ENCODE data around the gene HDDC3.

DNA sequence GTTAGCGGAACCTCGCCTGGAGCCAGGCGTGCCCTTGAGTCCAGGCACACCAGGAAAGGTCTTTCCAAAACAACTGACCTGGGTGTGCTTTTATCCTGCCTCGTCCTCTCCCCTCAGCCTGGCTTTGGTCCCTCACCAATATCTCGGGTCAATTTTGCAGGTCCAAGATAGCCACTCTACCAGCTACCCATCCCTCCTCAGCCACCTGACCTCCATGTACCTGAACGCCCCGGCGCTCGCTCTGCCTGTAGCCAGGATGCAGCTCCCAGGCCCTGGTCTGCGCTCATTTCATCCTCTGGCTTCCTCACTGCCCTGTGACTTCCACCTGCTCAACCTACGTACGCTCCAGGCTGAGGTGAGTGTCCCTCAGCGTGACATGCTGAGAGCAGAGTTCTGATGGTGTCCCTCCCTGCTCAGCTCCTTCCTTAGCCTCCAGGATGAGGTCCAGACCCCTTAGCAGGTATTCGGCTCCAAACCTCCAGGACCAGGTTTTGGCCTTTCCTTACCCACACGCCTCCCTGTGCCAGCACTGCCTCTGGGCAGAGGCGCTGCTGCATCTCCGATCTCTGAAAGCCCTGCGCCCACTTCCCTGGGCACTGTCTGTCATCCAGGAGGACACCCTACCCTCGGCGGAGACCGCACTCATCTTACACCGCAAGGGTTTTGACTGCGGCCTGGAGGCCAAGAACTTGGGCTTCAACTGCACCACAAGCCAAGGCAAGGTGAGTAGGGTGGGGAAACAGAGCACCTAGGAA, 14.1 kb downstream of the HDDC3 start:
- no peak for TF ChIP-seq MTA2 (IDR thresholded peaks at IDR 0.05; ENCODE audit: low read depth)
- TF ChIP-seq POLR2A (conservative IDR thresholded peaks at IDR 0.05) = 0 out of 2 replicates have a peak, but pooled peaks have one; percentile 3
- TF ChIP-seq ARID2 (IDR thresholded peaks at IDR 0.05) = no peak
- no peak for TF ChIP-seq ZBTB7A (IDR thresholded peaks at IDR 0.05; ENCODE audit: borderline replicate concordance, control insufficient read depth, low read depth, low read length)
- TF ChIP-seq, protein P1, sequence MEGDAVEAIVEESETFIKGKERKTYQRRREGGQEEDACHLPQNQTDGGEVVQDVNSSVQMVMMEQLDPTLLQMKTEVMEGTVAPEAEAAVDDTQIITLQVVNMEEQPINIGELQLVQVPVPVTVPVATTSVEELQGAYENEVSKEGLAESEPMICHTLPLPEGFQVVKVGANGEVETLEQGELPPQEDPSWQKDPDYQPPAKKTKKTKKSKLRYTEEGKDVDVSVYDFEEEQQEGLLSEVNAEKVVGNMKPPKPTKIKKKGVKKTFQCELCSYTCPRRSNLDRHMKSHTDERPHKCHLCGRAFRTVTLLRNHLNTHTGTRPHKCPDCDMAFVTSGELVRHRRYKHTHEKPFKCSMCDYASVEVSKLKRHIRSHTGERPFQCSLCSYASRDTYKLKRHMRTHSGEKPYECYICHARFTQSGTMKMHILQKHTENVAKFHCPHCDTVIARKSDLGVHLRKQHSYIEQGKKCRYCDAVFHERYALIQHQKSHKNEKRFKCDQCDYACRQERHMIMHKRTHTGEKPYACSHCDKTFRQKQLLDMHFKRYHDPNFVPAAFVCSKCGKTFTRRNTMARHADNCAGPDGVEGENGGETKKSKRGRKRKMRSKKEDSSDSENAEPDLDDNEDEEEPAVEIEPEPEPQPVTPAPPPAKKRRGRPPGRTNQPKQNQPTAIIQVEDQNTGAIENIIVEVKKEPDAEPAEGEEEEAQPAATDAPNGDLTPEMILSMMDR (IDR thresholded peaks at IDR 0.05 in 2 of 3, conservative IDR thresholded peaks at IDR 0.05 in 1 of 3; ENCODE audit: insufficient read depth in 2 of 3, low read depth in 1 of 3, low read length in 3 of 3) = no peak
- TF ChIP-seq KDM4B (IDR thresholded peaks at IDR 0.05; ENCODE audit: borderline replicate concordance in 2 of 2, low read depth in 1 of 2) = no peak
- no peak for TF ChIP-seq ZBED1 (IDR thresholded peaks at IDR 0.05)
- no peak for TF ChIP-seq EZH2 (IDR thresholded peaks at IDR 0.05; ENCODE audit: borderline replicate concordance, low read depth, low read length)
- TF ChIP-seq, protein P2, sequence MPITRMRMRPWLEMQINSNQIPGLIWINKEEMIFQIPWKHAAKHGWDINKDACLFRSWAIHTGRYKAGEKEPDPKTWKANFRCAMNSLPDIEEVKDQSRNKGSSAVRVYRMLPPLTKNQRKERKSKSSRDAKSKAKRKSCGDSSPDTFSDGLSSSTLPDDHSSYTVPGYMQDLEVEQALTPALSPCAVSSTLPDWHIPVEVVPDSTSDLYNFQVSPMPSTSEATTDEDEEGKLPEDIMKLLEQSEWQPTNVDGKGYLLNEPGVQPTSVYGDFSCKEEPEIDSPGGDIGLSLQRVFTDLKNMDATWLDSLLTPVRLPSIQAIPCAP (CRISPR knock-in tag; IDR thresholded peaks at IDR 0.05; ENCODE audit: borderline replicate concordance) = no peak
